ENCODE results near the gene PRX. TPM values are rescaled to one million over a fixed set of nuclear protein-coding genes. Genes with fewer than 3 reads are reported as not detected.
"Not testable (repeated sequence)": the region's sequence is repeated elsewhere in the genome, so short reads cannot be mapped to it uniquely, and the experiment has no call there.

Gene PRX
- total and polyA plus RNA-seq, 4 donors: 0.03 to 1.0 (median 0.52) TPM

DNA sequence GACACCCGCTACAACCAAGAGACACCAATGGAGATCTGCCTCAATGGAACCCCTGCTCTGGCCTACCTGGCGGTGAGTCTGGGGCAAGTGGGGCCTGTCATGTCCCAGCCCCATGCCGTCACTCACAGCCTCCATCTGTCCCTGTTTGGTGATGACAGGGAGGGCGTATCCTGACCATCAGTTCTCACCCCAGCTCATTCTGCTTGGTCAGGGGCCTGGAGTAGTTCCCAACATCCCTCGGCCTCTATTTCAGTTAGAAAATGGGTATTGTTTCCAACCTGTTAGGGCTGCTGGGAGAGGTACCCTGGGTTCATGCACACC, 41.4 kb downstream of the PRX start:
- H3K4me3 ChIP-seq (ENCODE audit: low read depth in 1 of 3, low read length in 3 of 3): no peak overlapping the region
- no peak for DNase-seq (ENCODE audit: low spot score)
- H3K4me1 ChIP-seq (ENCODE audit: control insufficient read depth in 4 of 4, insufficient read depth in 4 of 4, low read length in 3 of 4): no peaks in the 10 kb centered on the region
- peaks cover 5 to 53% (median 17%) of the 10 kb centered on the region in 4 donors for H3K36me3 ChIP-seq (ENCODE audit: control insufficient read depth in 4 of 4, insufficient read depth in 3 of 4, low read depth in 1 of 4, low read length in 3 of 4)
- H3K9me3 ChIP-seq (ENCODE audit: control insufficient read depth in 4 of 4, low read length in 3 of 4): no peaks in the 10 kb centered on the region
- H3K27ac ChIP-seq (ENCODE audit: low read depth in 1 of 2, low read length in 2 of 2): no peak overlapping the region
- WGBS: 98% methylated on average over 5 of the region's 5 CpGs
- no peaks in the 10 kb centered on the region for H3K27me3 ChIP-seq (ENCODE audit: control insufficient read depth in 4 of 4, insufficient read depth in 4 of 4, low read length in 3 of 4)
- no peak for TF ChIP-seq EGR1 (IDR thresholded peaks at IDR 0.05; ENCODE audit: low read depth in 2 of 2)
- no peak for TF ChIP-seq HNF4A (conservative IDR thresholded peaks at IDR 0.05)
- no peak overlapping the region for H3K9ac ChIP-seq (ENCODE audit: low read depth in 1 of 2, low read length in 2 of 2)

DNA sequence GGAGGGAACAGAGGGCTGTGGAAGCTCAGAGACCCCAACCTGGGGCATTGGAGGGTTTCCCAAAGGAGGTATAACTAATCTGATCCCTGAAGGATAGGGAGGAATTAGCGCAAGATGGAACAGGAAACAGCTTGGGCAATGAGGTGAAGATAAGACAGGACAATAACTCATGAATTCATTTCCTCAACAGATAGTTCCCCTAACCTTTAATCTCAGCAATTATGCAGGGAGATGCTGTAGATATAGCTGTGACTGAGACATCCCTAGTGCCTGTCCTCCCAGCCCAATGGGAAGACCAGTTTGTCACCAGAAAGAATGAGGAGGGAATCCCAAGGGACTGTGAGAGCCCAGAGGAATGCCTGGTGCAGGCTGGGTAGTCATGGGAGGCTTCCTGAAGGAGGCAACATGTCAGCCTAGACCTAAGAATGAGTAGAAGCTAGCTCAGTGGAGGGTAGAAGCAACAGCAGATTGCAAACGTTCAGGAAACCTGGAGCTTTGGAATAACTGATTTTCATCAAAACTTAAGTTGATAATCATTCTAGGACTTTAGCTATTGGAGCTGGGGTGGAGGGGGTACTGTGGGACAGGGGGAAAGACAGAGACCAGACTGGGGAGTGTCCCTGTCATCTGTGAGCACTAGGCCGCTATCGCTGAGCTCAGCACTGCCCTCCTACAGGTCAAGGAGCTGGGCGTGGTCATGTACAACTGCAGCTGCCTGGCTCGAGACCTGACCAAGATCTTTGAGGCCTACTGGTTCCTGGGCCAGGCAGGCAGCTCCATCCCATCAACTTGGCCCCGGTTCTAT, 42.0 kb downstream of the PRX start:
- WGBS: 92% methylated on average over 7 of the region's 7 CpGs

DNA sequence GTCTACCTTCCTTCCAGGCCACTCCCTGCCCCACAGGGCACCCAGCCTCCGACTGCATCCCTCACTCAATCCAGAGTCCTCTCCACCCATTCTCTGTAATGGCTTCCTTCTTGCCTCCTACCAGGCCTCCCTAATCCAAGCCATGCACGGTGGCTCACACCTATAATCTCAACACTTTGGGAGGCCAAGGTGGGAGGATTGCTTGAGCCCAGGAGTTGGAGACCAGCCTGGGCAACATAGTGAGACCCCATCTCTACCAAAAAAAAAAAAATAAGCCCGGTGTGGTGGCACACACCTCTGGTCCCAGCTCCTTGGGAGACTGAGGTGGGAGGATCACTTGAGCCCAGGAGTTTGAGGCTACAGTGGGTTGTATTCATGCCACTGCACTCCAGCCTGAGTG, 42.9 kb downstream of the PRX start:
- H3K4me3 ChIP-seq (ENCODE audit: low read depth in 1 of 3, low read length in 3 of 3); H3K4me1 ChIP-seq (ENCODE audit: control insufficient read depth in 4 of 4, insufficient read depth in 4 of 4, low read length in 3 of 4): not testable (repeated sequence)
- peaks cover 5 to 46% (median 18%) of the 10 kb centered on the region in 4 donors for H3K36me3 ChIP-seq (ENCODE audit: control insufficient read depth in 4 of 4, insufficient read depth in 3 of 4, low read depth in 1 of 4, low read length in 3 of 4)

More for the DNA sequence above, 42.0 kb downstream of the PRX start:
- H3K27ac ChIP-seq (ENCODE audit: low read depth in 1 of 2, low read length in 2 of 2): no peak overlapping the region
- DNase-seq (ENCODE audit: low spot score): no peak
- H3K27me3 ChIP-seq (ENCODE audit: control insufficient read depth in 4 of 4, insufficient read depth in 4 of 4, low read length in 3 of 4): no peaks in the 10 kb centered on the region
- H3K4me3 ChIP-seq (ENCODE audit: low read depth in 1 of 3, low read length in 3 of 3): no peak overlapping the region
- no peak overlapping the region for H3K9ac ChIP-seq (ENCODE audit: low read depth in 1 of 2, low read length in 2 of 2)
- no peak for TF ChIP-seq HNF4A (conservative IDR thresholded peaks at IDR 0.05)
- no peak for TF ChIP-seq HNF4G (IDR thresholded peaks at IDR 0.05)
- TF ChIP-seq, protein P1, sequence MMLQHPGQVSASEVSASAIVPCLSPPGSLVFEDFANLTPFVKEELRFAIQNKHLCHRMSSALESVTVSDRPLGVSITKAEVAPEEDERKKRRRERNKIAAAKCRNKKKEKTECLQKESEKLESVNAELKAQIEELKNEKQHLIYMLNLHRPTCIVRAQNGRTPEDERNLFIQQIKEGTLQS (IDR thresholded peaks at IDR 0.05): no peak
- TF ChIP-seq, protein P2, sequence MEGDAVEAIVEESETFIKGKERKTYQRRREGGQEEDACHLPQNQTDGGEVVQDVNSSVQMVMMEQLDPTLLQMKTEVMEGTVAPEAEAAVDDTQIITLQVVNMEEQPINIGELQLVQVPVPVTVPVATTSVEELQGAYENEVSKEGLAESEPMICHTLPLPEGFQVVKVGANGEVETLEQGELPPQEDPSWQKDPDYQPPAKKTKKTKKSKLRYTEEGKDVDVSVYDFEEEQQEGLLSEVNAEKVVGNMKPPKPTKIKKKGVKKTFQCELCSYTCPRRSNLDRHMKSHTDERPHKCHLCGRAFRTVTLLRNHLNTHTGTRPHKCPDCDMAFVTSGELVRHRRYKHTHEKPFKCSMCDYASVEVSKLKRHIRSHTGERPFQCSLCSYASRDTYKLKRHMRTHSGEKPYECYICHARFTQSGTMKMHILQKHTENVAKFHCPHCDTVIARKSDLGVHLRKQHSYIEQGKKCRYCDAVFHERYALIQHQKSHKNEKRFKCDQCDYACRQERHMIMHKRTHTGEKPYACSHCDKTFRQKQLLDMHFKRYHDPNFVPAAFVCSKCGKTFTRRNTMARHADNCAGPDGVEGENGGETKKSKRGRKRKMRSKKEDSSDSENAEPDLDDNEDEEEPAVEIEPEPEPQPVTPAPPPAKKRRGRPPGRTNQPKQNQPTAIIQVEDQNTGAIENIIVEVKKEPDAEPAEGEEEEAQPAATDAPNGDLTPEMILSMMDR (IDR thresholded peaks at IDR 0.05; ENCODE audit: low read depth, low read length, missing input control): no peak
- TF ChIP-seq, protein P3, sequence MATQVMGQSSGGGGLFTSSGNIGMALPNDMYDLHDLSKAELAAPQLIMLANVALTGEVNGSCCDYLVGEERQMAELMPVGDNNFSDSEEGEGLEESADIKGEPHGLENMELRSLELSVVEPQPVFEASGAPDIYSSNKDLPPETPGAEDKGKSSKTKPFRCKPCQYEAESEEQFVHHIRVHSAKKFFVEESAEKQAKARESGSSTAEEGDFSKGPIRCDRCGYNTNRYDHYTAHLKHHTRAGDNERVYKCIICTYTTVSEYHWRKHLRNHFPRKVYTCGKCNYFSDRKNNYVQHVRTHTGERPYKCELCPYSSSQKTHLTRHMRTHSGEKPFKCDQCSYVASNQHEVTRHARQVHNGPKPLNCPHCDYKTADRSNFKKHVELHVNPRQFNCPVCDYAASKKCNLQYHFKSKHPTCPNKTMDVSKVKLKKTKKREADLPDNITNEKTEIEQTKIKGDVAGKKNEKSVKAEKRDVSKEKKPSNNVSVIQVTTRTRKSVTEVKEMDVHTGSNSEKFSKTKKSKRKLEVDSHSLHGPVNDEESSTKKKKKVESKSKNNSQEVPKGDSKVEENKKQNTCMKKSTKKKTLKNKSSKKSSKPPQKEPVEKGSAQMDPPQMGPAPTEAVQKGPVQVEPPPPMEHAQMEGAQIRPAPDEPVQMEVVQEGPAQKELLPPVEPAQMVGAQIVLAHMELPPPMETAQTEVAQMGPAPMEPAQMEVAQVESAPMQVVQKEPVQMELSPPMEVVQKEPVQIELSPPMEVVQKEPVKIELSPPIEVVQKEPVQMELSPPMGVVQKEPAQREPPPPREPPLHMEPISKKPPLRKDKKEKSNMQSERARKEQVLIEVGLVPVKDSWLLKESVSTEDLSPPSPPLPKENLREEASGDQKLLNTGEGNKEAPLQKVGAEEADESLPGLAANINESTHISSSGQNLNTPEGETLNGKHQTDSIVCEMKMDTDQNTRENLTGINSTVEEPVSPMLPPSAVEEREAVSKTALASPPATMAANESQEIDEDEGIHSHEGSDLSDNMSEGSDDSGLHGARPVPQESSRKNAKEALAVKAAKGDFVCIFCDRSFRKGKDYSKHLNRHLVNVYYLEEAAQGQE (IDR thresholded peaks at IDR 0.05): no peak
- no peak for TF ChIP-seq NR2F2 (IDR thresholded peaks at IDR 0.05)
- no peak for TF ChIP-seq YY1 (IDR thresholded peaks at IDR 0.05)
- no peak for TF ChIP-seq TAF1 (conservative IDR thresholded peaks at IDR 0.05)
- TF ChIP-seq EGR1 (IDR thresholded peaks at IDR 0.05; ENCODE audit: low read depth in 2 of 2): no peak
- TF ChIP-seq RAD21 (IDR thresholded peaks at IDR 0.05): no peak
- TF ChIP-seq, protein P4, sequence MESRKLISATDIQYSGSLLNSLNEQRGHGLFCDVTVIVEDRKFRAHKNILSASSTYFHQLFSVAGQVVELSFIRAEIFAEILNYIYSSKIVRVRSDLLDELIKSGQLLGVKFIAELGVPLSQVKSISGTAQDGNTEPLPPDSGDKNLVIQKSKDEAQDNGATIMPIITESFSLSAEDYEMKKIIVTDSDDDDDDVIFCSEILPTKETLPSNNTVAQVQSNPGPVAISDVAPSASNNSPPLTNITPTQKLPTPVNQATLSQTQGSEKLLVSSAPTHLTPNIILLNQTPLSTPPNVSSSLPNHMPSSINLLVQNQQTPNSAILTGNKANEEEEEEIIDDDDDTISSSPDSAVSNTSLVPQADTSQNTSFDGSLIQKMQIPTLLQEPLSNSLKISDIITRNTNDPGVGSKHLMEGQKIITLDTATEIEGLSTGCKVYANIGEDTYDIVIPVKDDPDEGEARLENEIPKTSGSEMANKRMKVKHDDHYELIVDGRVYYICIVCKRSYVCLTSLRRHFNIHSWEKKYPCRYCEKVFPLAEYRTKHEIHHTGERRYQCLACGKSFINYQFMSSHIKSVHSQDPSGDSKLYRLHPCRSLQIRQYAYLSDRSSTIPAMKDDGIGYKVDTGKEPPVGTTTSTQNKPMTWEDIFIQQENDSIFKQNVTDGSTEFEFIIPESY (IDR thresholded peaks at IDR 0.05): no peak
- TF ChIP-seq JUND (IDR thresholded peaks at IDR 0.05): no peak
- TF ChIP-seq FOXA2 (IDR thresholded peaks at IDR 0.05): no peak
- TF ChIP-seq GABPA (IDR thresholded peaks at IDR 0.05 in 1 of 2, conservative IDR thresholded peaks at IDR 0.05 in 1 of 2): no peak
- no peak for TF ChIP-seq SP1 (IDR thresholded peaks at IDR 0.05)
- TF ChIP-seq, protein P5, sequence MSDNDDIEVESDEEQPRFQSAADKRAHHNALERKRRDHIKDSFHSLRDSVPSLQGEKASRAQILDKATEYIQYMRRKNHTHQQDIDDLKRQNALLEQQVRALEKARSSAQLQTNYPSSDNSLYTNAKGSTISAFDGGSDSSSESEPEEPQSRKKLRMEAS (IDR thresholded peaks at IDR 0.05): no peak
- H3K9me3 ChIP-seq (ENCODE audit: control insufficient read depth in 4 of 4, low read length in 3 of 4): no peaks in the 10 kb centered on the region
- H3K4me1 ChIP-seq (ENCODE audit: control insufficient read depth in 4 of 4, insufficient read depth in 4 of 4, low read length in 3 of 4): no peaks in the 10 kb centered on the region
- peaks cover 5 to 49% (median 18%) of the 10 kb centered on the region in 4 donors for H3K36me3 ChIP-seq (ENCODE audit: control insufficient read depth in 4 of 4, insufficient read depth in 3 of 4, low read depth in 1 of 4, low read length in 3 of 4)

More for the DNA sequence above, 42.9 kb downstream of the PRX start:
- not testable (repeated sequence) for H3K9ac ChIP-seq (ENCODE audit: low read depth in 1 of 2, low read length in 2 of 2); H3K9me3 ChIP-seq (ENCODE audit: control insufficient read depth in 4 of 4, low read length in 3 of 4); DNase-seq (ENCODE audit: low spot score); H3K27me3 ChIP-seq (ENCODE audit: control insufficient read depth in 4 of 4, insufficient read depth in 4 of 4, low read length in 3 of 4); H3K27ac ChIP-seq (ENCODE audit: low read depth in 1 of 2, low read length in 2 of 2)
- 95% methylated on average over 3 of the region's 3 CpGs for WGBS
